ENCODE data around the gene HS6ST1.
"Not testable (repeated sequence)": the region's sequence is repeated elsewhere in the genome, so short reads cannot be mapped to it uniquely, and the experiment has no call there.

Gene HS6ST1

GRCh38 chr2:128272601-128273468 is 45.8 kb downstream of the HS6ST1 start:
- TF ChIP-seq CTCF (conservative IDR thresholded peaks at IDR 0.05), result no peak
- H3K27ac ChIP-seq, result no peak overlapping the region

DNA sequence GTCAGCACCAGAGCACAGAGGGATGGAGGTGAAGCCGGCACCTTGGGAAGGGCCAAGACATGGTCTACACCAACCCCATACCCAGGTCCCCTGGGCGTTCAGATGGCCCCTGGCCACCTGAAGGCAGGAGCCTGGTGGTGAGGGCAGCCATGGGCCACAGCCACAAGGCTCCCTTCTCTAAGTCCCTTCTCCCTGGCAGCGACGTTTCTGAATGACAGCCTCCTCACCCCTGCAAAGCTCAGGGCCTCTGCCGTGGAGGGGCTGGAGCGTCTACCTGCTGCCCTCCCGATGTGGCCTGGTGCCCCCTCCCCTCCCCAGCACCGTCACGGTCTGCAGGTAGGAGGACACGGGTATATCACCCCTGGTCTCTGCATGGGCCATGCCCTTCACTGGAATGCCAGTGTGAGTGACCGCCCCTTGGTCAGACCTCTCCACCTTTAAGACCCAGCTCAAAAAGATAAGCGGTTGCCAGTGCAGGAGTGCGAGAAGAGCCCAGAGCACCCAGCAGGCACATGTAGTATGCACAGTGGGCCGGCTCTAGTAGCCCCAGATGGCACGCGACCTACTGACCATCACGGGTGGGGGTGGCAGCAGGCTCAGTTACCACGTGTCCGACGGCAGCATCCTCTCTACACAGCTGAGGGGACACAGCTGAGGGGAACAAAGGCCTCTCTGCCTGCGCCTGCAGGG is 46.6 kb downstream of the HS6ST1 start:
- no peak for TF ChIP-seq CTCF (conservative IDR thresholded peaks at IDR 0.05)
- no peak overlapping the region for H3K27ac ChIP-seq

DNA sequence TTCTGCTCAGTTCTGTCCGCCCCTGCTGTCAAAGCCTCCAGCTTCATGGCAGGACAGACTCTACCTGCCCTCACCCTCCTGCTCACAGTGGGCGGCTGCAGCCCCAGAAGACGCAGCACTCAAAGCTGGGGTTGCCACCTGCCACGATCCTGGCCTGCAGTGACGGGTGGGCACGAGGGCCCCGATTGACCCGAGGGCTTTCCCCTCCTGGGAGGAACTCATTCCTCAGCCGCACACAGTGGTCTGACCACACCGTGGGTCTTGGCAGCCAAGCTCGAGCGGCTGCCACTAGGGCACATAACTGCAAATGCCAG is 47.1 kb downstream of the HS6ST1 start:
- no peak for TF ChIP-seq CTCF (conservative IDR thresholded peaks at IDR 0.05)
- no peak overlapping the region for H3K27ac ChIP-seq

DNA sequence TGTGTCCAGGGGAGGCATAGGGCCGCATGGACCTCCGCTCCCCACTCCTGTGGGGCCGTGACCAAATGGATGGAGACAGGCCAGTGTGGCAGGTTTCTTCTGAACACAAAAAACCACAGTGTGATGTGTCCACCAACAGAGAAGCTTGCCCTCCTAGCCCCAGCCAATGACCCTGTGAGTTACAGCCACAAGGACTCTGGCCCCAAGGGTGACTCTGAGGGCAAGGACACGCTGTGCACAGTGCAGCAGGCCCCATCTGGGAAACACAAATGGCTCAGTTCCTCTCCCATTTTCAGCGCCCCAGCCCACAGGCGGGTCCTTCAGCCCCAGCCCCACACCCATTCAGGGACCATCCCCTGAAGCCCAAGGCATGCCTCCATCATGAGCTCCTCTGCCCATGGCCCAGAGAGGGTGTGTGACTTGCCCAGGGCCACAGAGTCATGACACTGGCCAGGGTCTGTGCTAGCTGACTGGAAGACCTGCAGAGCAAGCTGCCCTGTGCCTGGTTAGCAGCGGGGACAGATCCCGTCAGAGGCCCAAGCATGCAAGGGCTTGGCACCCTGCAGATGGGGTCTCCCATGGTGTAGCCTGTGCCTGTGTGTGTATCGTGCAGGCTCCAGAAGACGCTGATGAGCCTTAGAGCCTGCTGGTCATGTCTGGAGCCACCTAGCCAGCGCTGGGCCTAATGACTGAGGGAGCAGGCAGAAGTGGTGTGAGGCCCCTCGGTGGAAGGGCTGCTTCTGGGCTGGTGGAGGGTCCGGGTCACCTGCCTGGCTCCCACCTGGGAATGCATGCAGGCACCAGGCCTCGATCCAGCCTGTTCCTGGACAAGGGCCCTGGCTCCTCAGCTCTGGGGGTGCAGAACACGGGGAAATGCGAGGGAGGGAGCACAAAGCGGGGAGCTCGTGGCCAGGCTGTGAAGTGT is 47.7 kb downstream of the HS6ST1 start:
- no peak overlapping the region for H3K27ac ChIP-seq
- TF ChIP-seq CTCF (conservative IDR thresholded peaks at IDR 0.05), result no peak

- H3K27ac ChIP-seq, result no peak overlapping the region
- no peak for TF ChIP-seq CTCF (conservative IDR thresholded peaks at IDR 0.05)
Observed at GRCh38 chr2:128269990-128270671, 48.5 kb downstream of the HS6ST1 start.

GRCh38 chr2:128269063-128269989 is 49.3 kb downstream of the HS6ST1 start:
- H3K27ac ChIP-seq, result no peak overlapping the region
- no peak for TF ChIP-seq CTCF (conservative IDR thresholded peaks at IDR 0.05)

DNA sequence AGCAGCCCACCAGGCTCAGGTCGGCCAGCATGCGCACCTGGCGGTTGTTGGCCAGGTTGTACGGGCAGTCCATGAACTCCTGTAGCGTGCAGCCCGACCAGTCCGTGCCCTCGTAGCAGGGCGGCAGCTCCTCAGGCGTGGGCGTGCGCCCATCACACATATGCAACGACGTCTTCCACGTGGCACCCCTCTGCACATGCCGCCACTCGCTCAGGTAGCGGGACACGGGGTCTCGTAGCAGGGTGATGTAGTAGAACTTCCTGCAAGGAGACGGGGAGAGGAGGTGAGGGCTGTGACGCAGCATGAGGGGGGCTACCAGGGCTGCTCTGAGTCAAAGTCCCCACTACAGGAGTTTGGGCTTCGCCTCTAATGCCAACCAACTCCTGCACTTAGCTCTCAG is 50.1 kb downstream of the HS6ST1 start:
- not testable (repeated sequence) for H3K27ac ChIP-seq

DNA sequence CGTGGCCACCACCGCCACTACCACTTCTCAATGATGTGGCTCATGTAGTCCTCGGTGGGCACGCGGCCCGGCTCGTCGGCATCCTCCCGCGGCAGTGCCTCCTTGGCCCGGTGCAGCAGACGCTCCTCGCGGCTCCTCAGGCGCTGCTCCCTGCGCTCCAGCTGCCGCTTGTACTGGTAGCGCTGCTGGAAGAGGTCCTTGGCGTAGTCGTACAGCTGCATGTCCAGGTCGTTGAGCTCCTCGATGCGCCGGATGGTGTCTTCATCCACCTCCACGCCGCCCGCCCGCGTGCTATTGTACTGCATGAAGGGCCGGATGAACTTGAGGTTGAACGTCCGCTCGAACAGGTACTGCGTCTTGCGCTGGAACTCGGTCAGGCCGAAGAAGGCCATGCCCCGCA is 50.5 kb downstream of the HS6ST1 start:
- H3K27ac ChIP-seq, result not testable (repeated sequence)

- not testable (repeated sequence) for H3K27ac ChIP-seq
Observed at GRCh38 chr2:128267649-128268048, 51.0 kb downstream of the HS6ST1 start.

DNA sequence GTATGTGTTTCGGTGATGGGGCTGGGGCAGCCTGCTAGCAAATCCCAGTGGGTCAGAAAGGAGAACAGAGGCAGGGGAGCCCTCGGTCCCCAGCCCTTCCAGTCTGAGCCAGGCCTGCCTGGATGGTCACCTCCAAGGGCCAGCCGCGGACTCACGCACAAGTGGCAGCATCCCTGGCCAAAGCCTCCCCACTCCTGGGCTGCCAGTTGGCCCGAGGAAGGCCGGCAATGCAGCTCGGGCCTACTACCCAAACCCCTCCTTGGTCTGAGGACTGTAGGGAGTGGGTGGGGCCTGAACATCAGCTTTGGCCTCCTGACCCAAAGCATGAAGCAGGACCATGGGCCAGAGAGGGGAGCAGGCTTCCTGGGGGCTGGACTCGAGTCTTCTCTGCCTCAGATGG is 51.5 kb downstream of the HS6ST1 start:
- H3K27ac ChIP-seq, result not testable (repeated sequence)

DNA sequence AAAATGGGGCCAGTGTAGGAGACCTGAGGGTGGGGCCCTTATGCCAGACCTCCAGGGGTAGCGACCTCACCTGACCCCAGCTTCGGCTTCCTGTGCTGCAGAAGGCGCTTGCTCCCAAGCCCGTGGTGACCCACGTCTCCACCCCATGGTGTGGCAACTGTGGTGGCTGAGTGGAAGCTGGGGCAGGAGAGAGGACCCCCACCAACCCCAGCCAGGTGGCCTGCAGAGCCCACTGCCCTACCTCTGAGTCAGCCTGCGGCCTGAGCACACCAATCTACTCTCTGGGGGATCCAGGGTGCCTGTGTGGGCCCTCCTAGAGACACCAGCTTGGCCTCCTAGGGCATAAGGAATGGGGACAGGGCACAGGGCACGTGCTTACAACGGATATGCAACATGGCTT is 52.2 kb downstream of the HS6ST1 start:
- H3K27ac ChIP-seq, result not testable (repeated sequence)

All from VCaP (cell line).